Activated CD4-positive, alpha-beta T cell treated with anti-CD3 and anti-CD28 coated beads, Interleukin-2, amount 50 U/mL, for 24 hours (primary cell): ENCODE measurements around the gene SEPTIN14.
"Not testable (repeated sequence)": the region's sequence is repeated elsewhere in the genome, so short reads cannot be mapped to it uniquely, and the experiment has no call there.

Source experiments
- DNase-seq, 2 donors: peaks; one replicate each; pipeline ENCODE4 v3.0.0-alpha.2; 2020; ENCODE audit warnings: low read depth in 1 of 2, low spot score in 1 of 2

The SEPTIN14 gene

DNA sequence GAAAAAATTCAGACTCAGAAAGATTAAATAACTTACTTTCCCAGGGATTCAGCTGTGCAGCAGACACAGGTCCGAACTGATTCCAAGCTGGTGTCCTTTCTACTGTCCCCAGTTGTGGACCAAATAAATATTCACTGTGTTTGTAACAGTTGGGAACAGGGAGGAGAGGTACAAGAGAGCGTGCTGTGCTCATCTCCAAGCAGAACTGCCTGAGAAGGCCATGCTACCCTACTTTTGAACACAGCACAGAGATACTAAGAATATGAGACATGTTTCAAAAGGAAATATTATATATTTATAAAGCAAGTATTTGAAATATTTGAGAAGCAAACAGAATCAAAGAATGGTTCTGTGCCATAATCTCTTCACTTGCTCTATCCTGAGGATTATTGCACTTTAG lies at the start of gene SEPTIN14:
Gene SEPTIN14 (minus strand): TSS at position 101 of the 400 bp plus-strand sequence. CDS start 756 bp downstream, outside the sequence.
- DNase-seq: not testable (repeated sequence)

DNA sequence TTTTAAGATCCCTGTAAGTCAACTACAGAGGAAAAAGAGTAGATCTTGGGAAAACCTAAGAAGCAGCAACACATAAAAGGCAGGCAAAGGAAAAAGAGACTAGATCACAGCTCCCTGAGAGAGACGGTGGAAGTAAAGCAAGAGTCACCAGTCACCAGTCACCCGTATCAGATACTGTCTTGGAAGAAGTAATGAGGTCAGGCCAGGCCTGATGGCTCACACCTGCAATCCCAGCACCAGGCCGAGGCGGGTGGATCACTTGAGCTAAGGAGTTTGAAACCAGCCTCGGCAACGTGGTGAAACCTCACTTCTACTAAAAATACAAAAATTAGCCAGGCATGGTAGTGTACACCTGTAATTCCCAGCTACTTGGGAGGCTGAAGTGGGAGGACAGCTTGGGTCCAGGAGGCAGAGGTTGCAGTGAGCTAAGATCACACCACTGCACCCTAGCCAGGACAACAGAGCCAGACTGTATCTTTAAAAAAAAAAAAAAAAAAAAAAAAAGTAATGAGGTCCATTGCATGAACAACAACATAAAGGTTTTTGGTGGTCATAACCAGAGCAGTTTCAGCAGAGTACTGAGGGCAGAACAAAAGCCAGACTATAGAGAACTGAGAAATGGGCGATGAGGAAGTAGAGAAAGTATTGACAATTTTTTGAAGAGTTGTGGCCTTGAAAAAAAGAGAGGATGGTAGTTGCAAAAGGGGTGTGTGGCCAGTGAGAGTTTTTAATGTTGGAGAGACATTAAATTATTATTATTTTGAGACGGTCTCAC lies 41.6 kb upstream of the SEPTIN14 start:
- no peak for DNase-seq

DNA sequence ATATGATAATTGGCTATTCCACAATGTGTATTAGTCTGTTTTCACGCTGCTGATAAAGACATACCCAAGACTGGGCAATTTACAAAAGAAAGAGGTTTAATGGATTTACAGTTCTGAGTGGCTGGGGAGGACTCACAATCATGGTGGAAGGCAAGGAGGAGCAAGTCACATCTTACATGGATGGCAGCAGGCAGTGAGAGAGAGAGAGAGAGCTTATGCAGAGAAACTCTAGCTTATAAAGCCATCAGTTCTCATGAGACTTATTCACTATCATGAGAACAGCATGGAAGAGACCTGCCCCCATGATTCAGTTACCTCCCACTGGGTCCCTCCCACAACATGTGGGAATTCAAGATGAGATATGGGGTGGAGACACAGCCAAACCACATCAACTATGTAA lies 38.5 kb upstream of the SEPTIN14 start:
- DNase-seq: not testable (repeated sequence)

DNA sequence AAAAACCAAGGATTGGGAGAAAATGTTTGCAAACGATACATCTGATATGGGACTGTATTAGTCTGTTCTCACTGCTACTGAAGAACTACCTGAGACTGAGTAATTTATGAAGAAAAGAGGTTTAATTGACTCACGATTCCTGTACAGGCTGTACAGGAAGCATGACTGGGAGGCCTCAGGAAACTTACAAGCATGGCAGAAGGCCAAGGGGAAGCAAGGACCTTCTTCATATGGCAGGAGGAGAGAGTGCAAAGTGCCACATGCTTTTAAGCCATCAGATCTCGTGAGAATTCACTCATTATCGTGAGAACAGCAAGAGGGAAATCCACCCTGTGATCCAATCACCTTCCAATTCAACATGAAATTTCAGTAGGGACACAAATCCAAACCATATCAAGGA lies 35.7 kb upstream of the SEPTIN14 start:
- no peak for DNase-seq

DNA sequence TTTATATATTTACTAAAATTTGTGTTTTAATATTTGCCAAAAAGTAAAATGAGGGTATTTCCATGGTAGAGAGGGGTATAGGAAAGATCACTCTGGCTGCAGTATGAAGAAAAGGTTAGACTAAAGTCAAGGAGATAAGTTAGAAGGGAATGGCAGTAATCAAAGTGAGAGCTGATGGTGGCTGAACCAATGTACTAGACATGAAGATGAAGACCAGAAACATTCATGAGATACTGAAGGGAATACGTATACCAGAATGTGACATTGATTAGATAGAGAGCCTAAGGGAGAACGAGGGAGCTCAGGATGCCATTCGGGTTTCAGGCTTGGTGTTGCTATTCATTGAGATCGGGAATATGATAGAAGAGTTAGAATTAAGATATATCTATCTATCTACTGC lies 32.5 kb upstream of the SEPTIN14 start:
- no peak for DNase-seq

DNA sequence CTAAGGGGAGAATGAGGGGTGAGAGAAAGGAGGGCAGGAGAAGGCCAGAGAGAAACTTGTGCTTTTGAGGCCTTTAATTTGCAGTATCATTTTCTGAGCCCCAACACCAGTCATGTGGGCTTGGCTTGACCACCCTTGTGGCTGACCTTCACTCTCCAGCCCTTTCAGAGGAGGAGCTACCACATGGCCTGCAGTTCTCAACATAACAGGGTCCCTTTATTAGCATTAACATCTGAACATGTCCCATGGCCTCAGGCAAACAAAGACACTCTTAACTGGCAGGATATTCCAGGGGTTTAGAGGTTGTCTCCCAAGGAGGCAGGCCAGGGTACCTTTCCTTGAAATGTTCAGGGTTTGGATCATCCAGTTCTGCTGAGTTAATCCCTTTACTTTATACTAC lies 31.4 kb upstream of the SEPTIN14 start:
- DNase-seq: no peak

DNA sequence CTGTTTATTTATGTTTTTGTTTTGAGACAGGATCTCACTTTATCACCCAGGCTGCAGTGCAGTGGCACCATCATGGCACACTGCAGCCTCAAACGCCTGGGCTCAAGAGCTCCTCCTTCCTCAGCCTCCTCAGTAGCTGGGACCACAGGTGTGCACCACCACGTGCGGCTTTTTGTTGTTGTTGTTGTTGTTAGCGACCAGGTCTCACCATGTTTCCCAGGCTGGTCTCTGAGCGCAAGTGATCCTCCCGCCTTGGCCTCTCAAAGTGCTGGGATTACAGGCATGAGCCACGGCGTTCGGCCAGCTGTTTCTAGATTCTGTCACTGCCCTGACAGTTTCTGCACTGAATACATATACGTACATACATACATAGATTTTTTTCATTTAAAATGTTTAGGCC lies 25.8 kb upstream of the SEPTIN14 start:
- not testable (repeated sequence) for DNase-seq

DNA sequence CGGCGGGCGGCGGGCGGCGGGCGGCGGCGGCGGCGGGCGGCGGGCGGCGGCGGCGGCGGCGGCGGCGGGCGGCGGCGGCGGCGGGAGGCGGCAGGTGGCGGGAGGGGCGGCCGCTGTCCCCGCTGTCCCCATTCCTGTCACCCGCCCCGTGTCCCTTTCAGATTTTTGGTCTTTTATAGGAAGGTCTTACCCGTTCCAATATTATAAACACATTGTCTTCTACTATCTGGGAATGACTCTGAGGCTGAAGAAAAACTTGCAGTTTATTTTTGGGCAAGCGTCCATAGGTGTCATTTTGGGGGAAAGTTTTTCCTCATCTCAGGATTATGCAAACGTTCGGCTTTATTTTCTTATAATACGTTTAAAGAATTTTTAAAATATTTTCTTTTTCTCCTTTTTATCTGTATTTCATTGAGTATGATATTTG lies 25.3 kb upstream of the SEPTIN14 start:
- no peak for DNase-seq

DNA sequence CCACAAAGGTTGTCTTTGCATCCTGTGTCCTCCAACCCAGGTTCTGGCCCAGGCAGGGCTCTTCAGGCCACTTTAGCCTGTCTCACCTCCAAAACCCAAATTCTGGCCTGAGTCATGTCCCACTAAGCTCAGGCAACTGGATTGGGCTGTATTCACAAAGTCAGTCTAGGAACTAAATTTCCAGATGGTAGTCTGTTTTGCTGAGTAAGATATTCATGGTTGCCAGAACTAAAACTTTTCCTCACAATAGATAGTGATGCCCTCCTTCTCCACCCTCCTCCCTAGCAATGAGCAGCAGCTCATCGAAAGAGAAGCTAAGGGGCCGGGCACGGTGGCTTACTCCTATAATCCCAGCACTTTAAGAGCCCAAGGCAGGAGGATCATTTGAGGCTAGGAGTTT lies 21.8 kb upstream of the SEPTIN14 start:
- DNase-seq: no peak

DNA sequence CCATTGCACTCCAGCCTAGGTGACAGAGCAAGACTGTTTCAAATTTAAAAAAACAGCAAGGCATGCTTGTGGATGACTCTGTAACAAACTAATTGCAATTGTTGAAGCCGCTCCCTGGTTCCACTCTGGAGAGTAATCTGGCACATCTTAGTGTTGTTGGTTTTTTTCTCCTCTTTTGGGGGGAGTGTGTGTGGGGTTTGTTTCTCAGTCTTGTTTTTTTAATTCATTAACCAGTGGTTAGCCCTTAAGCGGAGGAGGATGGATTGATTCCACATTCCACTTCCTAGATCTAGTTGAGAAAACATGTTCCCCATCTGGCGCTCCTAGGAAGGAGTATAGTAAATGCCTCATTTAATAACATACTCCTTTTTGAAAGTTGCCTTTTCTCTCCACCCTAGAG lies 16.1 kb upstream of the SEPTIN14 start:
- DNase-seq: no peak

DNA sequence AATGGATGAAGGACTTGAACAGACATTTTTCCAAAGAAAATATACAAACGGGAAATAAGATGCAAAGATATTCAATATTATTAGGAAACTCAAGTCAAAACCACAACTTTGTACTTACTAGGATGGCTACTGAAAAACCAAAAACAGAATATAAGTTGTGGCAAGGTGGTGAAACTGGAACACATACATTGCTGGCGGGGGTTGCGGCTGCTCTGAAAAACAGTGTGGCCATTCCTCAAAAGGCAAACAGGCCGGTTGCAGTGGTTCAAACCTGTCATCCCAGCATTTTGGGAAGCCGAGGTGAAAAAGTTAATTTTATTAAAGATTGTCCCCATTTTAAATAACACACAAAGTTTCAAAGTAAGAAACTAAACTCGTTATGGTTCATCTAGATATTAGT lies 14.8 kb upstream of the SEPTIN14 start:
- DNase-seq: no peak

DNA sequence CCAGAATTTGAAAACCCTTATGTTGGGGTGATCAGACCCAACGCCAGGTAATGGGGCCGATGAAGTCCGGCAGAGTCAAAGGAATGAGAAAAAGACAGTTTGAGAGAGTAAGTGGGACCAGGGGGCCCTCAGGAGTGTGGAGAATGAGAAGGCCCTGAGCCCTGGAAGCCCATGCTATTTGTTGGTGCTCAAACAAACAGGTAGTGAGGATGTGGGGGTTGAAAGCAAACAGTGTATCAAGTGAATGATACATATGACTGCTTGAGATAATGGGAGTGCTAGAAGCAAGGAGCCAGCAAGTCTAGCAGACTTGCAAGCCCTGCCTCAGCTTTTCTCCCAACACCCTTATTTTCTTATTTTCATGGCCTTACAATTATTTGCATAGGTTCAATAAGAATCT lies 11.2 kb upstream of the SEPTIN14 start:
- DNase-seq: no peak

DNA sequence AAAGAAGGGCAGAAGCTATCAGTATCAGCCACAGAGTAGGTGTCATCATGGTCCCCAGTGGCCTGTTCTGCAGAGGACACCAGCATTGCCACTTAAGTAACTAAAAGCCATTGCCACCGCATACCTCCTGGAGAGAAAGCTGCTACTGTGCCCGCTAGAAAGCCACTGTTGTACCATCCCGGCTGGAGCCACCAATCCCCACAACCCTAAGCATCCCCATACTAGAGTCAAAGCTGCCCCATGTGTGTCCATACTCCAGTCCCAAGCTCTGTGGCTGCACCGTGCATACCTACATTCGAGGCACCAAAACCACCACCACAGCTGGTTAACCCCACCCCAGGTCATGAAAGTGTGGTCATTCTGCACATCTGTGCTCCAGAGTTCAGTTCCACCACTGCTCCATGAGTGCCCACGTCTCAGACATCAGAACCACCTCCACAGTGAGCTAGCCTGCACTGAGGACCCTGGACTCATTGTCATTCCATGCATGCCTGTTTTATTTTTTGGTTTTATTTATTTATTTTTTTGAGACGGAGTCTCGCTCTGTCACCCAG lies 9.5 kb upstream of the SEPTIN14 start:
- DNase-seq: no peak

DNA sequence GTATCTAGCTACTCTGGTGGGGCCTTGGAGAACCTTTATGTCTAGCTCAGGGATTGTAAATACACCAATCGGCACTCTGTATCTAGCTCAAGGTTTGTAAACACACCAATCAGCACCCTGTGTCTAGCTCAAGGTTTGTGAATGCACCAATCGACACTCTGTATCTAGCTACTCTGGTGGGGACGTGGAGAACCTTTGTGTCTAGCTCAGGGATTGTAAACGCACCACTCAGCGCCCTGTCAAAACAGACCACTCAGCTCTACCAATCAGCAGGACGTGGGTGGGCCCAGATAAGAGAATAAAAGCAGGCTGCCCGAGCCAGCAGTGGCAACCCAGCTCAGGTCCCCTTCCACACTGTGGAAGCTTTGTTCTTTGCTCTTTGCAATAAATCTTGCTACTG lies 6.4 kb upstream of the SEPTIN14 start:
- not testable (repeated sequence) for DNase-seq

DNA sequence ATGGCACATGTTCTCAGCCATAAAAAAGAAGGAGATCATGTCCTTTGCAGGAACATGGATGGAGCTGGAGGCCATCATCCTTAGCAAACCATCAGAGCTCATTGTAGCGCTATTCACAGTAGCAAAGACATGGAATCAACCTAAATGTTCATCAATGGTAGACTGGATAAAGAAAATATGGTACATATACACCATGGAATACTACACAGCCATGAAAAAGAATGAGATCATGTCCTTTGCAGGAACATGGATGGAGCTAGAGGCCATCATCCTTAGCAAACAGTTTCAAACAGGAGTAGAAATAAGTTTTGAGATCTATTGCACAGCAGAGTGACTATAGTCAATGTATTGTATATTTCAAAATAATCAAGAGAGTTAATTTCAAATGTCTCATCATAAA lies 17.4 kb downstream of the SEPTIN14 start:
- DNase-seq: not testable (repeated sequence)

DNA sequence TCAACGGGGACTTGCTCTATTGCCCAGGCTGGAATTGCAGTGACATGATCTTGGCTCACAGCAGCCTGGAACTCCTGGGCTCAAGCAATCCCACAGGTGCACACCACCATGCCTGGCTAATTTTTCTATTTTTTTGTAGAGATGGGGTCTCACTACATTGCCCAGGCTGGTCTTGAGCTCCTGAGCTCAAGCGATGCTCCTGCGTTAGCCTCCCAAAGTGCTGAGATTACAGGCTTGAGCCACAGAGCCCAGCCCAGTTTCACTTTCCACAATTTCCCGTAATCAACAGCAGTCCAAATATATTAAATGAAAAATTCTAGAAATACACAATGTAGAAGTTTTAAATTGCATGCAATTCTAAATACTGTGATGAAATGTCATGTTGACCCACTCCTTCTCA lies 24.0 kb downstream of the SEPTIN14 start:
- no peak for DNase-seq

DNA sequence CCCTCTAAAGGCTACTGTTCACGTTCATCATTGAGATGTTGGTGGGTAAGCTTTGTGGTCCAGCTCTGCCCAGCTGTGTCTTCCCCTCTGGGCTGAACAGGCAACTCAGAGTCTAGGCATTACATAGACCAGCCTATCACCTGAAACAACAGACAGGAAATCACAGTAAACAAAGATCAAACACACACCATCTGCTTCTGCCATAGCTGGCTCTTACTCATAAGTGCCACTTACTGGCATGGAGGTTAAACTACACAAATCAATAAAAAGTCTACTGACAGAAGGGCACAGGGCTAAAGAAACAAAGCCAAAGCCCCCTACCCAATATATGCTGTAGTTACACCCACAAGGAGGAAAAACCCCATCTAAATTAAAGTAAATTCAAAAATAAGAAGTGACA lies 35.0 kb downstream of the SEPTIN14 start:
- no peak for DNase-seq

DNA sequence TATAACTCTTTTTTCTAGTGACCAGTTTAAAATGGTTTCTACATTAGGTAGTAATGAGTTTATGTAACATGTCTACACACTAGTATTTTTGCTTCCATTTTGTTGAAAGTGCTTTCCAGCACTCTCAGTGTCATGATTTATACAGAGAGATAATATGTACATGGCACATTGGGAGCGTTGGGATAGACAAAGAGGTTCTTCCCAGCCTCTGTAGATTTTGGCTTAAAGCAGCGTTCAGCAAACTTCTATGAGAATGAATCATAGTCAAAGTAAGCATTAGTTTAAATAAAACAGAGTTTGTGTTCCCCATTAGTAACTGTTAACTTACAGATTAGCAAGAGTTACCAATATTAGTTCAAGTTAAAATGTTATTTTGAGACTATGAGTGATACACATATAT lies 43.9 kb downstream of the SEPTIN14 start:
- no peak for DNase-seq

DNA sequence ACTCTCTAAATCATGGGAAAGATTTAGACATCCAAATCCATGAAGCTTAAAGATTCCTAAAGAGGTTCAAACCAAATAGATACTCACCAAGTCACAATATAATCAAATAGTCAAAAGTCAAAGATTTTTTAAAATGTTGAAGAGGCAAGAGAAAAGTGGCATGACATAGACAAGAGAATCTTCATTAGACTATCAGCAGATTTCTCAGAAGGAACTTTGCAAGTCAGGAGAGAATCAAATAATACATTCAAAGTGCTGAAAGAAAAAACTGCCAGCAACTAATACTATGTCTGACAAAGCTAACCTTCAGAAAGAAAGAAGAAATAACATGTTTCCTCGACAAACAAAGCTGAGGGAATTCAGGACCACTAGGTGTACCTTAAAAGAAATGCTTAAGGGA lies 65.3 kb downstream of the SEPTIN14 start:
- DNase-seq: not testable (repeated sequence)

DNA sequence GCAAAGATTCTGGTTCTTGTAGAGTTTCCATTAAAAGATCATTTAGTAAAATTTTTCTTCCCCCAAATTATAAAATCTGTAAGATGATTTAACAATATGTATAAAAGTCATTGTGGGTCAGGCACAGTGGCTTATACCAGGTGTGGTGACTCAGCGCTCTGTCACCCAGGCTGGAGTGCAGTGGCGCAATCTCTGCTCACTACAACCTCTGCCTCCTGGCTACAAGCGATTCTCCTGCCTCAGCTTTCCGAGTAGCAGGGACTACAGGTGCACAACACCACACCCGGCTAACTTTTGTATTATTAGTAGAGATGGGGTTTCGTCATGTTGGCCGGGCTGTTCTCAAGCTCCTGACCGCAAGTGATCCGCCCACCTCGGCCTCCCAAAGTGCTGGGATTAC lies 68.0 kb downstream of the SEPTIN14 start:
- DNase-seq: no peak

DNA sequence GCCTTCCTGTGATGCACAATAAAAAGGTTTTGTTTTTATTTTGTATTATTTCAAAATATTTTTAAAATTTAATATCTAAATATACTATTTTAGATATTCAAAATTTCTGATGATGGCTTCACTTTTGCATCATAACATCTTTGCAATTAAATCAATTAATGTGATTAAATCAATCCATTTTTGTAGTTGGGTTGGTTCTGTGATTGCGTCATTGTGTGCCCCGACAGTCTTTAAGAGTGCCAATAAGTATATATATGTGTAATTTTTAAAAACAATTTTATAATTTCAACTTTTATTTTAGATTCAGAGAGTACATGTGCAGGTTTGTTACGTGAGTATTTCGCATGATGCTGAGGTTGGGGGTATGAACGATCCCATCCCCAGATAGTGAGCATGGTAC lies 70.5 kb downstream of the SEPTIN14 start:
- DNase-seq: no peak

DNA sequence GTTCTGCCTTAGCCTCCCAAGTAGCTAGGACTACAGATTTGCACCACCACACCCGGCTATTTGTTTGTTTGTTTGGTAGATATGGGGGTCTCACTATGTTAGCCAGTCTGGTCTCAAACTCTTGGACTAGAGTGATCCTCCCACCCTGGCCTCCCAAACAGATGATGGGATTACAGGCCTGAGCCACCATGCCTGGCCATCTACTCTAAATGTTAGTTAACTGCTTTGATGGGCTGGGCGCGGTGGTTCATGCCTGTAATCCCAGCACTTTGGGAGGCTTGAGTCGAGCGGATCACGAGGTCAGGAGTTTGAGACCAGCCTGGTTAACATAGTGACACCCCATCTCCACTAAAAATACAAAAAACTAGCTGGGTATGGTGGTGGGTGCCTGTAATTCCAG lies 74.8 kb downstream of the SEPTIN14 start:
- no peak for DNase-seq

DNA sequence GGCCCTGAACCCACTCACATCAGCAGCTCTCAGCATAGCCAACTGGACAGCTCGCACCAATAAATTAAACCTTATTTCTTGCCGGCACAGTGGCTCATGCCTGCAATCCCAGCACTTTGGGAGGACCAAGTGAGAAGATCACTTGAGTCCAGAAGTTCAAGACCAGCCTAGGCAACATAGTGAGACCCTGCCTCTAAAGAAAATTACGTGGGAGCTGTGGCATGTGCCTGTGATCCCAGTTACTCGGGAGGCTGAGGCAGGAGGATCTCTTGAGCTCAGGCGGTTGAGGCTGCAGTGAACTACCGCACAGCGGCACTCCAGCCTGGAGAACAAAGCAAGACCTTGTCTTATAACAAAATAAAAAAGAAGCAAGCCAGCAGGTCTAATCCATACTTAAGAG lies 75.7 kb downstream of the SEPTIN14 start:
- DNase-seq: no peak
